ENCODE measurements around the gene GABARAP.
A peak's percentile ranks its signal among the peaks of the same experiment; 100 is the strongest.

GRCh38 chr17:7240375-7240774, 1.9 kb downstream of the GABARAP start:
- no peak for TF ChIP-seq POLR2A (IDR thresholded peaks at IDR 0.05; ENCODE audit: low read depth, low read length)
- no peak for TF ChIP-seq TAF1 (IDR thresholded peaks at IDR 0.05; ENCODE audit: low read depth, low read length)
- no peak for TF ChIP-seq POLR2AphosphoS5 (IDR thresholded peaks at IDR 0.05; ENCODE audit: low read depth, low read length)
- TF ChIP-seq SPI1 (IDR thresholded peaks at IDR 0.05; ENCODE audit: low read depth, low read length) = peak; percentile 68
- TF ChIP-seq PAX5 (IDR thresholded peaks at IDR 0.05; ENCODE audit: insufficient read depth, low read length, severe bottlenecking) = no peak

Measured in GM12891 (cell line).